HG02610 (cell line): ENCODE measurements around the gene PSMC3.

Source experiments
- ATAC-seq: cut with Tn5 transposase; IDR thresholded peaks from one replicate; pipeline ENCODE4 v1.9.1; 2021; ENCODE audit warnings: mild to moderate bottlenecking, moderate library complexity; ENCODE audit not compliant: unreplicated experiment

PSMC3 gene

DNA sequence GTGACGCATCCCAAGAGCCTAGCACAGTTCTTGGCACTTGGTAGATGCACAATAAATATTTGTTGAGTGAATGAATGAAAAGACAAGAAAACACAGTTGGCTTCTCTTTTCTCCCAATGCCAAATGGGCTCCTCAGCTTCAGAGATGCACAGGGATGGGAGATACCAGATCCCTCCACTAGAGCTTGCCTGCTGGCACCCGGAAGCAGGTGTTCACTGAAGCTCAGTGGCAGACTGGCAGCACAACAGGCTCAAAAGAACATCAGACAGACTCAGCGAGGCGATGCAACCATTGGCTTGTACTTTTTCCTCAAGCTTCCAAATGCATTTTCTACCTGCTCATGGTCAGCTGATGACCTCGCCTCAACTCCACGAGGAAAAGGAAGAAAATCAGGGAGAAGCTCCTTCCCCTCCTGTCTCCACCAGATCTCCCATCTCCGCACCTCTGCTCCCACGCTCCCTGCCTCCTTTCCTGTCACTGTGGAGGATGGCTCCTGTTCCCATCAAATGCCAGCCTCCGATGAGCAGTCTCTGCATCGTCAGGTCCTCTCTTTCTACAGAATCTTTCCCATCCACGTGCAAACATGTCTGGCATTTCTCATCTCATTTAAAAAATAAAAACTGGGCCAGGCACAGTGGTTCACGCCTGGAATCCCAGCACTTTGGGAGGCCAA, 16.9 kb upstream of the PSMC3 start:
- no peak for ATAC-seq

DNA sequence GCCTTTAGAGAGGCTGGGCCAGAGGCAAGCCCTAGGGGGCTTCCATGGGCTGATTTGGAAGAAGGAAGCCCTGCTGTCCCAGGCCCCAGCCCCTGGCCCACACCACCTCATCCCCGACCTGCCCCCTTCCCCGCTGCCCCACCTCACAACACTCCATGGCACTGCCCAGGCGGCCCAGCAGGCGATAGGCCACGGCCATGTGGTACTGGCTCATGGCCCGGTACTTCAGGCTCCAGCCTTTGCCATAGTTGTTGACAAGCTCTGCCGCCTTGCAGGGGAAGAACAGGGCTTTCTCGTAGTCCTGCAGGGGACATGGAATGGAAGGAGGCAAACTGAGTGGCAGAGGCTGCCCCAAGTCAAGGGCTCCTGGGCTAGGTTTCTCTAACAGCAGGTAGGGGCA, 16.3 kb upstream of the PSMC3 start:
- no peak for ATAC-seq

DNA sequence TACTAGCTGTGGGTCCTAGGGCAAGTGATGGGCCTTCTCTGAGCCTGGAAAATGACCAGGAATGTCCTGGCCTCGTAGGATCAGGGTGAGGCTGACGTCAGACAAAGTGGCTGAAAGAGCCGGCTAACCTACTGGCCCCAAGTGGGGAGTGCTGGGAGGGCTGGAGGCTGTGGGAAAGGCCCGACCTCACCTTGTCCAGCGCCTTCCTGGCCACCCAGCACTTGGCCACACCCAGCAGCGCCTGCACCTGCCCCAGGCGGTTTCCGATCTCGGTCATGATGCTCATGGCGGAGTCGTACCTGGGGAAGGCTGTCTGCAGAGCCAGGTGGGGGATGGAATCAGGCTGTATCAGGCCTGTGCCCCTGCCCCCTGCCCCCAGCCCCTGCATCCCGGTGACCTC, 15.2 kb upstream of the PSMC3 start:
- ATAC-seq: no peak

DNA sequence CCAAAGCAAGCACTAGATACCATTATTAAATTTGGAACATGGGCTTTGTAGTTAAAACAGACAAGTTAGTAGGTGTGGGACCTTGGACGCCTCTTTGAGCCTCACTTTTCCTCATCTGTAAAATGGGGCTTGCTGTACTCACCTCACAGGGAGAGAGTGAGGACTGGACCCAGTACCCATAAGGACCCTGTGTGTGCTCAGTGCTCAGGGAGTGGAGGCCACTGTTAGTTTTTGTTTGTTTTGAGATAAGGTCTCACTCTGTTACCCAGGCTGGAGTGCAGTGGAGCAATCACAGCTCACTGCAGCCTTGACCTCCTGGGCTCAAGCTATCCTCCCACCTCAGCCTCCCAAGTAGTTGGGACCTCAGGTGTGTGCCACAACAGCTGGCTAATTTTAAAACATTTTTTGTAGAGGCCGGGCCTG, 13.8 kb upstream of the PSMC3 start:
- no peak for ATAC-seq

DNA sequence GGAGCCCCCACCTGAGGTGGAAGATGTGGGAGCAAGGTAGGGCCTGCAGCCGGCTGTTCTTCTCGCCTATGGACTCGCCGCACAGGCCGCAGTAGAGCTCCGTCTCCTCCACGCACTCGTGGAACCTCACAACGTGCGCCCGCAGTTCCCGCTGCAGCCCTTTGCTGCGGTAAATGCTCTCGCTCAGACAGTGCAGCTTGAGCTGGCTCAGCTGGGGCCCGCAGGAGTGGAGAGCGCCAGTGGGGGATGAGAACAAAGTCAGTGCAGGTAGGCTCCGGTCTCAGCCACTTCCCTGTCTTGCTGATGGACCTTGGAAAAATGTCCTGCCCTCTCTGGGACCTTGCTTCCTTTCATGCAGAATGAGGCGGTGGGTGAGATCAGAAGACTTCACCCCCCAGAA, 12.5 kb upstream of the PSMC3 start:
- ATAC-seq: no peak

DNA sequence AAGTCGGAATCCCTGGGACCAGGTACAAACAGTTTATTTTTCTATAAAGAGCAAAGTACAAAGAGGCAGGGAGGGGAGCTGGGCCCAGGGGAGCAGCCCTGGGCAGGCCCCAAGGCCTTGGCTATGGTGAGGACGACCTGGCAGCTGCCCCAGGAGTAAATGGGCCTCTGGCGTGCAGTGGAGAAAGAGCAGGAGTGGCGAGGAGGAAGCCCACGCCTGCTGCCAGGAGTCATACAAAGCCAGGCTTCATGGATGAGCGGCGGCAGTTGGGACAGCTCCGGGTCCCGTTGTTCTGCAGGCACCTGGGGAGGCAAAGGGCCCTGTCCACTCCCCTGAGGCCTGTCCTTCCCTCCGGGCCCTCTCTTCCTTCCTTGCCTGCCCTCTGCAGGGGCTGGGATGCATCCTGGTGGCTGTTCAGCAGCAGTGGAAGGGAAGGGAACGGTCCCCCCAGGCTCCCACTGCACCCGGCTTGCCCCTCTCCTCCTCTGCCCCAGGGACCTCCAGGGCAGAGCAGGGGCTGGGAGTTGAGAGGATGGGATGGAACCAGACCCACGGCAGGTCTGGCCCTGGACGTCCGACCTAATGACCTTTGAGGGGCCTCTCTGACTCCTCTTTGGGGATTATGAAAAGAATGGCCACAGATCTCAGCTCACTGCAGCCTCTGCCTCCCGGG, 11.6 kb upstream of the PSMC3 start:
- no peak for ATAC-seq

DNA sequence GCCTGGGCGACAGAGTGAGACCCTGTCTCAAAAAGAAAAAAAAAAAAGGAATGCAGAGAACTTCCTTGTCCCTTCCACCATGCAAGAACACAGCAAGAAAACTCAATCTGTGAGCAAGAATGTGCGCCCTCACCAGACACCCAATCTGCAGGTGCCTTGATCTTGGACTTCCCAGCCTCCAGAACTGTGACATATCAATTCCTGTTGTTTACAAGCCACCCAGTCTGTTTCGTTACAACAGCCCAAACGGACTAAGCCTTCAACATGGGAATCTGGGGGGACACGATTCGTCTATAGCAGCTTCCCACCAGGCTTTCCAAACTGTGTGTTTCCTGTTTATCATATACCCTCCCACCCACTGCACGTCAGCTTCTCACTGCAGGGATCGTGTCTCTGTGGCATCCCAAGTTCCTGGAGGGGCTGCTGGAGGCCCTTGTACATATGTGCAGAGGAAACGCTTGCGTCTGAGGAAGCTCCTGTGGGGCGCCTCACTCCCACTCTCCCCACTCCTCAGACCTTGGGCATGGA, 11.0 kb upstream of the PSMC3 start:
- no peak for ATAC-seq

DNA sequence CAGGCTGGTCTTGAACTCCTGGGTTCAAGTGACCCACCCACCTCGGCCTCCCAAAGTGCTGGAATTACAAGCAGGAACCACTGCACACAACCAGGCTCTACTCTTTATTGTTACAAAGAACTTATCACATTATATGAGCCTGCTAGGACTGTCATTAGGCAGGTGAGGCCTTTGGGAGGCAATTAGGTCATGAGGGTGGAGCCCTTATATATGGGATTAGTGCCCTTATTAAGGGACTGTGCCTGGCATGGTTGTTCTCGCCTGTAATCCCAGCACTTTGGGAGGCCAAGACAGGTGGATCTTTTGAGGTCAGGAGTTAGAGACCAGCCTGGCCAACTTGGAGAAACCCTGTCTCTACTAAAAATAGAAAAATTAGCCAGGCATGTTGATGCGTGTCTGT, 10.5 kb upstream of the PSMC3 start:
- ATAC-seq: no peak

DNA sequence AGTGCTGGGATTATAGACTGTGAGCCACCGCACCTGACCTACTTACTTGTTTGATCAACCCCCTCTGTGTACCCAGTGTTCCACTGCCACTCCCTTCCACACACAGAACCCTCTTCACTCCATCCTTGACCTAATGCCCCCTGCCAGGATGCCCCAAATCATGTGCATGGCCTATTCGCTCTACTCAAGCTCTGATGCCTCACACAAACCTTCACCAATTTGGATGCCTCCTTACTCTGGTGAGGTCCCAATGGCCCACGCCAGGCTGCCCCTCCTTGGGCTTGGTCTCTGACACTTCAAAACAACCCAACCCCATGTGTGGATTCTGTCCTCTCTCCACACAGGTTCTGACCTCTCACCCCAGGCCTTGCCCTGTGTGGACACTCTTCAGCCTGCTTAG, 9.4 kb upstream of the PSMC3 start:
- ATAC-seq: no peak

DNA sequence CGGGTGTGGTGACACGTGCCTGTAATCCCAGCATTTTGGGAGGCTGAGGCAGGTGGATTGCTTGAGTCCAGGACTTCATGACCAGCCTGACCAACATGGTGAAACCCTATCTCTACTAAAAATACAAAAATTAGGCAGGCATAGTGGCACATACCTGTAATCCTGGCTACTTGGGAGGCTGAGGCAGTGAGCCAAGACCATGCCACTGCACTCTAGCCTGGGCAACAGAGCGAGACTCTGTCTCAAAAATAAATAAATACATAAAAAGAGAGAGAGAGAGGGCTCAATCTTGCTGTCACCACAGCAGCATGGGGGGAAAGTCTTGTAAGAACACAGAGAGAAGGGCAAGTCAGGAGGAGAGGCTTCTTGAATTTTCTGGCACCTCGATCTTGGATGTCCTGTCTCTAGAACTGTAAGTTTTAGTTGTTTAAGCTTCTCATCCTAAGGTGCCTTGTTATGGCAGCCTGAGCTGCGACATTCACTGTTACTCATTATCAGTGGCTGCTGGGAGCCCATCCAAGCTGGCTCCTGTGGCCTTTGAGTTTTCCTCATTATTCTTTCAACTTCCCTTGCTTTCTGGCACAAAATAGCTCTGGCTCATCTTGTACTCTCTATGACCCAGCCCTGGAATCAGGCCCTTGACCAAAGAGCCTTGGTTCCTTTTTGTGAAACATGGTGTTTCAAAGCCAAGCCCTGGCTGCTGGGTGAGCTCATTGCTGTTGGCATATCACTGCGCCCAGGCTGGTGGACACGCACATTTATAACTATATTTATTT, 8.0 kb upstream of the PSMC3 start:
- ATAC-seq: no peak

DNA sequence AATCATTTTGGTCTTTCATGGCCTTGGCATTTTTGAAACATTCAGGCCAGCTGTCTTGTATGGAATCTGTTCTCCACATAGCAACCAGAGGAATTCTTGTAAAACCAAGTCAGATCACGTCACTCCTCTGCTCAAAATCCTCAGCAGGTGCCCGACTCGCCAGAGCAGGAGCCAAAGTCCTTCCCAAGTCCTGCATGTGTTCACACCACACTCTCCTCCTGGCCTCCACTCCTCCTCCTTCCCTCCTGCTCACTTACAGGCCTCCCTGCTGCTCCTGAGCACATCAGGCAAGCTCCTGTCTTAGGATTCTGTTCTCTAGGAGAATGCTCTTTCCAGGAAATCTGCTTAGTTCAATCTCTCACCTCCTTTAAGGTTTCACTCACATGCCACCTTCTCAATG, 6.9 kb upstream of the PSMC3 start:
- no peak for ATAC-seq

DNA sequence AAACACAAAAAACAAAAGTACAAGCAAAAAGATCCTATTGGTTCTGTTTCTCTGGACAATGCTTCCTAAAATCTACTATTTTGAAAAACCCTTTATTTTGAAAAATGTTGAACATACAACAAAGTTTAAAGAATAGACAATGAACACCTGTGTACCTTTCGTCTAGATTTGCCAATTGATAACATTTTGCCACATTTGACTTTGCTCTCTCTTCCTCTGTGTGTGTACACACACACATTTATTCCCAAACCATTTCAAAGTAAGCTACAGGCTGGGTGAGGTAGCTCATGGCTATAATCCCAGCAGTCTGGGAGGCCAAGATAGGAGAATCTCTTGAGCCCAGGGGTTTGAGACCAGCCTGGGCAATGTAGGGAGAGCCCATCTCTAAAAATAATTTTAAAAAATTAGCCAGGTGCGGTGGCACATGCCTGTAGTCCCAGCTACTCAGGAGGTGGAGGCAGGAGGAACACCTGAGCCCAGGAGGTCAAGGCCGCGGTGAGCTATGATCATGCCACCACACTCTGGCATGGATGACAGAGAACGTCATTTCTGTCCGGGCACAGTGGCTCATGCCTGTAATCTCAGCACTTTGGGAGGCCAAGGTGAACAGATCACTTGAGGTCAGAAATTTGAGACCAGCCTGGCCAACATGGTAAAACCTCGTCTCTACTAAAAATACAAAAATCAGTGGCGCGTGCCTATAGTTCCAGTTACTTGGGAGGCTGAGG, 5.3 kb upstream of the PSMC3 start:
- ATAC-seq: no peak

DNA sequence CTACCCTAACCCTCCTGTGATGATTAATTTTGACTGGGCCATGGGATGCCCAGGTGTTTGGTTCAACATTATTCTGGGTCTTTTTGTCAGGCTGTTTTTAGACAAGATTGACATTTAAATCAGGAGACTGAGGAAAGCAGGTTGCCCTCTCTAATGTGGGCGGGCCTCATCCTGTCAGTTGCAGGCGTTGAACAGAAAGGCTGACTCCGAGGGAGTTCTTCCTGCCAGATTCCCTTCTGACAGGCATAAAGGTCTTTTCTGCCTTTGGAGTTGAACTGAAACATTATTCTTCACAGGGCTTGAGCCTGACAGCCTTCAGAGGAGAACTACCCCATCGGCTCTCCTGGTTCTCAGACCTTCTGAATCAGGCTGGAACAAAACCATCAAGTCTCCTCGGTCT, 4.3 kb upstream of the PSMC3 start:
- ATAC-seq: no peak

DNA sequence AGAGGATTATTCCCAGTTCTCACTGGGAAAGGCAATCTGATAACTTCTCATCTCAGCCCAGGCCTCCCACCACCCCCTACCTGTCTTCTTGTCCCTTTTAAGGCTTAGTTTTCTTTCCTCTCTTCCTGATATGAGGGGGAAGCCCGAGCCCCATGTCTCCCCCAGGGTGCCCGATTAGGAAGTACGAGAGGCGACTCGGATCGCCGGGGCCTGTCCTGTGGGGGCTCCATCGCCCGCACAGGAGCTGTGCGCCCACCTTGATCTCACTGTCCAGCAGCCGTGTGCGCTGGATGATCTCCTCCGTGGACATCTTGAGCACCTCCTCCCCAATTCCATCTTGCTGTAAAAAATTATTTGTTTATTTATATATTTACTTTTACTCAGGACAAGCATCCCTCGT, 628 bp downstream of the PSMC3 start:
- ATAC-seq: no peak

DNA sequence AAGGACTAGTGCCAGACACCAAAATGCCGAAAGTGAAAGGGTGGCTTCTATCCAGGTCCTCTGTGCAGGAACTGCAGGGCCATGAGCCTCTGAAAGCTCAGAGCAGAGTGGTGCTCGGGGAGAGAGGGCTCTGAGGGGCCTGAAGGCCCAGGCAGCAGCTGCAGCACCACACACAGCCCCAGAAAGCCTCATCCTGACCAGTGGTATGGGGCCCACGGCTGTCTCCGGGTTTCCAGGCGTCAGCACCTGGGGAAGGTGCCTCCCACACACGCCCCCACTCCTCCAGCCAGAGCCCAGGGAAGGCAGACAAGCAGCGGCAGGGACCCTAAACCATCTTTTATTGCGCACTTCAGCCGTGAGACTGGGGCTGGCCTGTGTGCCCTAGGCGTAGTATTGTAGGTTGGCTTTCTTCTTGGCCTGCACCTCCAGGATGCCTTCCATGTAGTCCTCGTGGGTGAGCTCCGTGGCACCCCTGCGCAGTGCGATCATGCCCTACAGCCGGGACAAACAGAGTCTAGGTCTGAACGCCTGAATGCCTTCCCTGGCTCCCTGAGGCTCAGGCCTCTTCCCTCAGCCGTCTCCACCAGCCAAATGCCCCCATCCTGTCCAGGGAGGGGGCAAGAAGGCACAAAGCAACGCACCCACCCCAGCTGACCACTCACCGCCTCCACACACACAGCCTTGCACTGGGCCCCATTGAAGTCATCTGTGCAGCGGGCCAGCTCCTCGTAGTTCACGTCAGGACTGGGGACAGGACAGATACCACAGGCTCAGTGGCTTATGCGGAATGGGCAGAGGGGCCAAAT, 7.6 kb downstream of the PSMC3 start:
- no peak for ATAC-seq

DNA sequence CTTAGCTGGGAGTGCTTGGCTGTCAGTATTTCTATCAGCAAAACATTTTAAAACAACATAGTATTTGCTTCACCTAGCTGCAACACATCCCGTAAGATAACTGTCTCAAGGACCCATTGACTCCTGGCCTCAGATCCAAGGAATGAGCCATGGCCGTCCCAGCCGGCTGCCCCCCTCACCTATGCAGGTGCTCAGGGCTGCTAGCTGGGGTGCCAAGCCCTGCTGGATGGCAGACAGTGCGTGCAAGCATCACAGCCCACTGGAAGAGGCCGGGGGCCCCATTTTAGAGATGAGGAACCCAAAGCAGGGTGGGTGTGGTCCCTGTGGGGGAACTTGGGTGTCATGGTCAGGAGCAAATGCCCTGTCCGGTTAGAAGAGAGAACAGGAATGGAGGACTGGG, 8.5 kb downstream of the PSMC3 start:
- no peak for ATAC-seq

DNA sequence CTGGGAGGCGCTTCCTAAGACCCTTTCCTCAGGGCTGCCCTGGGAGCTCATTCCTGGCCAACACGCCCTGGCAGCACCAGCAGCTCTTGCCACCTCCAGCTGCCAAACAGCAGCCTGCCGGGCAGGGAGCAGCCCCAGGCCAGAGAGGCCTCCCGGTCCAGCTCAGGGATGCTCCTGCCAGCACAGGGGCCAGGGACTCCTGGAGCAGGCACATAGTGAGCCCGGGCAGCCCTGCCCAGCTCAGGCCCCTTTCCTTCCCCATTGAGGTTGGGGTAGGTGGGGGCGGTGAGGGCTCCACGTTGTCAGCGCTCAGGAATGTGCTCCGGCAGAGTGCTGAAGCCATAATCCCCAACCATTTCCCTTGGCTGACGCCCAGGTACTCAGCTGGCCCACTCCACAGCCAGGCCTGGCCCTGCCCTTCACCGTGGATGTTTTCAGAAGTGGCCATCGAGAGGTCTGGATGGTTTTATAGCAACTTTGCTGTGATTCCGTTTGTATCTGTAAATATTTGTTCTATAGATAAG, 10.2 kb downstream of the PSMC3 start:
- no peak for ATAC-seq

DNA sequence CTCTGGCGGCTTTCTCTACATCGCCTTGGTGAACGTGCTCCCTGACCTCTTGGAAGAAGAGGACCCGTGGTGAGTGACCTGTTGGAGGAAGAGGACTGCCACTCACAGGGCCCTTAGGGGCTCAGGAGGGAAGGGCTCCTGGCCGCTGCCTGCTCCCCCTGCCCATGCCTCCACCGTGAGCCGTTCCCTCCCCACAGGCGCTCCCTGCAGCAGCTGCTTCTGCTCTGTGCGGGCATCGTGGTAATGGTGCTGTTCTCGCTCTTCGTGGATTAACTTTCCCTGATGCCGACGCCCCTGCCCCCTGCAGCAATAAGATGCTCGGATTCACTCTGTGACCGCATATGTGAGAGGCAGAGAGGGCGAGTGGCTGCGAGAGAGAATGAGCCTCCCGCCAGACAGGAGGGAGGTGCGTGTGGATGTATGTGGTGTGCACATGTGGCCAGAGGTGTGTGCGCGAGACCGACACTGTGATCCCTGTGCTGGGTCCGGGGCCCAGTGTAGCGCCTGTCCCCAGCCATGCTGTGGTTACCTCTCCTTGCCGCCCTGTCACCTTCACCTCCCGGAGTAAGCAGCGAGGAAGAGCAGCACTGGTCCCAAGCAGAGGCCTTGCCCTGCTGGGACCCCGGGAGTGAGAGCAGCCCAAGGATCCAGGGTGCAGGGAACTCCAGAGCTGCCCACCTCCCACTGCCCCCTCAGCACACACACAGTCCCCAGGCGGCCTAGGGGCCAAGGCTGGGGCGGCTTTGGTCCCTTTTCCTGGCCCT, 11.0 kb downstream of the PSMC3 start:
- no peak for ATAC-seq

DNA sequence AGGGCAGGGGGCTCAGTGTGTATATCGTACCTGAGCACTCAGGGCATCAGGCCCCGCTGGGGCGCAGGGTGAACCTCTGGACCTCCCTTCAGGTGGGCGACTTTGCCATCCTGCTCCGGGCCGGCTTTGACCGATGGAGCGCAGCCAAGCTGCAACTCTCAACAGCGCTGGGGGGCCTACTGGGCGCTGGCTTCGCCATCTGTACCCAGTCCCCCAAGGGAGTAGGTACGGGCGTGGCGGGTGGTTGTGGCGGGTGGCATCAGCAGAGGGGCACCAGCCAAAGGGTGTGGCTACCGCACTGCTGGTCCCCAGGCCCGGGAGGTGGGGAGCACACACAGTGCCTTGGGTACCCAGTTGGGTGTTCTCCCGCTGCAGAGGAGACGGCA, 11.6 kb downstream of the PSMC3 start:
- ATAC-seq: no peak
